ENCODE data around the gene ANKFY1.

The ANKFY1 gene

DNA sequence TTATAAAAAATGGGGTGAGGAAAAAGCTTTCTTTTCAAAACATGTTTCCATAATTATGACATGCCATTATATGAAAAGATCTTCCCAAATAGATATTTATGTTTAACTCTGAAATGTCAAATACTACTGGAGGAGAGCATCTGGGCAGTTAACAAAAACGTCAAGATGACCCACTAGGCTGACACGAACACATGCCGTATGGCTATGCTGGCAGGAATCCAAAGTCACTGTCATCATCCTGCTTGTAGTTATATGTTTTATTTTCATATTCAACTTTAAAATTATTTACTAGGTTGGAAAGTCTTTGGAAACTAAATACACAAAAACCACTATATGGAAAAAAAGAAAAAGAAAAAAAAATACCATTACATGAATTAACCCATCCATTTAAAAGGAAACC, 27.3 kb downstream of the ANKFY1 start:
- no peak for TF ChIP-seq CTCF (IDR thresholded peaks at IDR 0.05; ENCODE audit: insufficient read depth, low read length, missing control alignments)
- no peak for DNase-seq (ENCODE audit: low read depth, low spot score)
- CTCF ChIA-PET = interaction anchor here (0.9 to 2.2 kb wide), 7 partner anchors 11 to 106 kb away, joined by 3 to 9 read pairs (median 3); no protein-coding TSS in a partner anchor
- H3K4me3 ChIP-seq (ENCODE audit: low read depth, low read length) = no peak overlapping the region
- POLR2A ChIA-PET = no interaction called here

- POLR2A ChIA-PET = no interaction called here
- DNase-seq (ENCODE audit: low read depth, low spot score) = no peak
These were observed 28.2 kb downstream of the ANKFY1 start for GRCh38 chr17:4235372-4236279.

DNA sequence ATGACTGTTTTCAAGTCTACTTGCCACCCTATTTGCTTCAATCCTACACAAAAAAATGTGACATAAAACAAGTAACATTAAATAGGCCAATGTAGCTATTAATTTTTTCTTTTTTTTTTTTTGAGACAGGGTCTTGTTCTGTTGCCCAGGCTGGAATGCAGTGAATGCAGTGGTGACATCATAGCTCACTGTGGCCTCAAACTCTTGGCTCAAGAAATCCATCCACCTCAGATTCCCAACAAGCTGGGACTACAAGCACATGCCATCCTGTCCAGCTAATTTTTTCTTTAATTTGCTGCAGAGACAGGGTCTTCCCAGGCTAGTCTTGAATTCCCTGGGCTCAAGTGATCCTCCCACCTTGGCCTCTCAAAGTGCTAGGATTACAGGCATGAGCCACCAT, 29.4 kb downstream of the ANKFY1 start:
- no peak for TF ChIP-seq CTCF (IDR thresholded peaks at IDR 0.05; ENCODE audit: insufficient read depth, low read length, missing control alignments)
- no peak overlapping the region for H3K4me3 ChIP-seq (ENCODE audit: low read depth, low read length)
- DNase-seq (ENCODE audit: low read depth, low spot score) = no peak
- ChIA-PET CTCF (interaction anchor here (1.6 to 2.2 kb wide), 4 partner anchors 11 to 19 kb away, joined by 5 to 9 read pairs (median 8); no protein-coding TSS in a partner anchor), POLR2A (no interaction called here)

More at GRCh38 chr17:4235372-4236279, 28.2 kb downstream of the ANKFY1 start:
- CTCF ChIA-PET = interaction anchor here (0.9 to 2.2 kb wide), 9 partner anchors 11 to 107 kb away, joined by 3 to 9 read pairs (median 4); no protein-coding TSS in a partner anchor
- no peak for TF ChIP-seq CTCF (IDR thresholded peaks at IDR 0.05; ENCODE audit: insufficient read depth, low read length, missing control alignments)
- no peak overlapping the region for H3K4me3 ChIP-seq (ENCODE audit: low read depth, low read length)

DNA sequence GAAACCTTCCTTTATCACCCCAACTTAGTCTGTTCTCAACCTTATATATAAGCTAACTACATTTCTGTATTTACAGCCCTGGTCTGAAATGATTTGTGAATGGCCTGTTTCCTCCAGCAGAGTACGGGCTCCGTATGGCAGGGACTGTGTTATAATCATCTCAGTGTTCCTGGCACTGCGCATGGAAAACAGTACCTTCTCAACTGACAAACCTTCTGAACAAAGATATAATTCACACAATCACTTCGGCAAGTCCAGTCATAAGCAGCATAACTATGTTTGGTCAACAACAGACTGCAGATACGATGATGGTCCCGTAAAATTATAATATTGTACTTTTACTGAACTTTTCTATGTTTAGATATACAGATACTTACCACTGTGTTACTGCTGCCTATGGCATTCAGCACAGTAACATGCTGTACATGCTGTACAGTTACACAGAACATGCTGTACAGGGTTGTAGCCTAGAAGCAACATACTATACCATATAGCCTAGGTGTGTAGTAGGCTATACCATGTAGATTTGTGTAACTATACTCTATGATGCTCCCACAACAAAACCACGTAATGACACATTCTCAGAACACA, 30.0 kb downstream of the ANKFY1 start:
- POLR2A ChIA-PET = no interaction called here

DNA sequence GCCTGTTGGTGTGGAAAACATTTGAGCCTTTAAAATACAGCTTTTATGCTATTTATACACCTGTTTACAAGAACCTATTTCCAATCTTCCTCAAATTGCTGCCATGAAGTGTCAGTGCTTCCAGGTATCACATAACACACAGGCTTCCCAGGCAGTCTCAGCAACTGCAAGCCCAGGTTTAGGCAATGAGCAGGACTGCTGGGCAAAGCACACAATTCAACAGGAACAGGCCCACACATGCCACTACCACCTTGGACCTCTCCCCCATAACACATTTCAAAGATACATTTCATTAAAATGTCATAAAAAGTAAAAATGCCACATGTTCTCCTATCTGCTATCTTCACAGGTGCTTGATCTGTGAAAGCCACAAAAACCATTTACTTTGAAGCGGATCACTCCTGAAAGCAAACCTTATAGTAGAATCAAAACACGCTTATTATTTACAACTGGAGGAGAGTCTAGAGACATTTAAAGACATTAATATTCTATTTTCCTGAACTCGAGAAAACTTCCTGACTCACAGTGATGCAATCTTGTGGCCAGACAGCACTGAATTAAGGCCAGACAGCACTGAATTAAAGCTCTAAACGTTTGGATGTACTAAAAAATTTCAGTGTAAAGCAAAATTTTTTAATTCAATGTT, 31.5 kb downstream of the ANKFY1 start:
- ChIA-PET POLR2A (interaction anchor here (0.5 to 0.6 kb wide), 2 partner anchors 20 to 56 kb away, joined by 3 to 4 read pairs; no protein-coding TSS in a partner anchor), CTCF (interaction anchor here (1.2 to 4.4 kb wide), 3 partner anchors 16 to 30 kb away, joined by 3 to 31 read pairs (median 18); no protein-coding TSS in a partner anchor)
- TF ChIP-seq CTCF (IDR thresholded peaks at IDR 0.05; ENCODE audit: insufficient read depth, low read length, missing control alignments) = no peak
- no peak overlapping the region for H3K4me3 ChIP-seq (ENCODE audit: low read depth, low read length)
- DNase-seq (ENCODE audit: low read depth, low spot score) = no peak

More for the DNA sequence above, 30.0 kb downstream of the ANKFY1 start:
- CTCF ChIA-PET = interaction anchor here (1.0 to 2.2 kb wide), 5 partner anchors 11 to 30 kb away, joined by 3 to 18 read pairs (median 7); partner anchors contain the start of gene ANKFY1
- H3K4me3 ChIP-seq (ENCODE audit: low read depth, low read length) = no peak overlapping the region
- DNase-seq (ENCODE audit: low read depth, low spot score) = no peak
- no peak for TF ChIP-seq CTCF (IDR thresholded peaks at IDR 0.05; ENCODE audit: insufficient read depth, low read length, missing control alignments)

All from AG04449 (cell line).